GM21526 (cell line): ENCODE data around the gene S100A7A.
"Not testable (repeated sequence)": the region's sequence is repeated elsewhere in the genome, so short reads cannot be mapped to it uniquely, and the experiment has no call there.

Experiments
- ATAC-seq: cut with Tn5 transposase; IDR thresholded peaks from one replicate; pipeline ENCODE4 v1.9.1; 2021; ENCODE audit warnings: moderate library complexity; ENCODE audit not compliant: unreplicated experiment, low FRiP score

The S100A7A gene

GRCh38 chr1:153447498-153448170 is 31.3 kb downstream of the S100A7A start:
- no peak for ATAC-seq

DNA sequence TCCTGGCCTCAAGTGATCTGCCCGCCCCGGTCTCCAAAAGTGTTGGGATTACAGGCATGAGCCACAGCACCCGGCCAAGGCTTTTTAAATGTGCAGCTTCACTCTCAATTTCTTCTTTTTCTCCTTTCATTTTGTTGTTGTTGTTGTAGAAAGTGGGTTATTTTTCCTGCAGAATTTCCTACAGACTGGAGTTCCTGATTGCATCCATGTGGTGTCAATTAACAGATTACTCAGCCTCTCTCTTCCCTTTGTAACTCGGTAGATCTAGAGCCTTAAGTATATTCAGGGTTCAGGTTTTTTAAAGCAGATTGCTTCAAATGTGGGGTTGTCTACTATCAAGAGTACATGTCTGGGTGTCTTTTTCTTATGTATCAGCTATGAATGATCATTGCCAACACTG is 32.5 kb downstream of the S100A7A start:
- ATAC-seq = not testable (repeated sequence)

DNA sequence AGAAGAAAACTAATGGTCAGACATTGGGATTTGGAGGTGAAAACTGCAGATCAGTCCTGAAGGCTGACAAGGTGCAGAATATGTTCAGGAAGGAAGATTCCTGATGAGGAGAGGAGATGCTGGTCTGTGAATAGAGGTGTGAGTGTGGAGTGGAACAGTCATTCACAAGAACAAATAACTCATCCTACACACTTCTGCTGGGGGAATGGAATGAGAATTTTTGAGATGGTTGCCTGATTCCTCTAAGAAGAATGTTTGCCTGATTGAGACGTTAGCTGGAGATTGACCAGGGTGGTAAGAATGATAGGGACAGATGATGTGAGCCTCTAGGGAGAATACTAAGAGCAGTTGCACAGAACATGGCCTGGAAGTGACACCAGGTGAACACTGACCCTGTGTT is 40.1 kb downstream of the S100A7A start:
- ATAC-seq = no peak

GRCh38 chr1:153459655-153460054 is 43.3 kb downstream of the S100A7A start:
- ATAC-seq = no peak

DNA sequence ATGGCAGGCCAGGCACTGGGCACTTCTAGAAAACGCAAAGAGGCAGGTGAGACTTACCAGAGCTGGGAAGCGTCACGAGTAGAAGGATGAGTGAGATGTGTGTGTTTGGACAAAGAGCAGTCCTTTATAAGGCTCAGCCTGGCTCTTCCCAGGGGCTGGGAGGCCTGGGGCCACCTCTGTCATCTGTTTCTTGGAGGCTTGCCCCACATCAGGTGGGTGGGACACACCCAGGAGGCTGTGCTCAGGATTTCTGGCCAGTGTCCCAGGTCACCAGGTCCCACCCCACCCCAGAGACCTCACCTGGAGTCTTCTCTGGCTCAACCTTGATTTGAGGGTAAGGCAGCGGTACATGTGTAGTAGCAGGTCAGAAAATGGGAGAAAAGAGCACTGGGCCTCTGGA is 44.2 kb downstream of the S100A7A start, which contains the start of gene S100A7:
TSS of gene S100A7 (minus strand) at position 101 of the 400 bp plus-strand sequence. CDS start 1,638 bp downstream, outside the sequence.
- ATAC-seq = no peak

DNA sequence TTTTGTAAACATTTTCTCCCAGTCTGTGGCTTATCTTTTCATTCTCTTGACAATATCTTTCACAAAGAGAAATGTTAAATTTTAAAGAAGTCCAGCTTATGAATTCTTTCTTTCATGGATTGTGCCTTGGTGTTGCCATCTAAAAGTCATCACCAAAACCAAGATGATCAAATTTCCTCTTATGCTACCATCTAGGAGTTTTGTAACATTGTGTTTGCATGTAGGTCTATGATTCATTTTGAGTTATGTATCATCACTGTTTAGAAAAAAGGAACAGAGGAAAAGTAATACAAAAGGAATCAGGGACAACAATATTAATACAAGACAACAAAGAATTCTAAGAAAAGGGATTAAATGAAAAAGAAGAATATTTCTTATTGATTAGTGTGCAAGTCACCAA is 46.4 kb downstream of the S100A7A start:
- not testable (repeated sequence) for ATAC-seq

- ATAC-seq = no peak
Observed at GRCh38 chr1:153465811-153466636, 49.7 kb downstream of the S100A7A start.

DNA sequence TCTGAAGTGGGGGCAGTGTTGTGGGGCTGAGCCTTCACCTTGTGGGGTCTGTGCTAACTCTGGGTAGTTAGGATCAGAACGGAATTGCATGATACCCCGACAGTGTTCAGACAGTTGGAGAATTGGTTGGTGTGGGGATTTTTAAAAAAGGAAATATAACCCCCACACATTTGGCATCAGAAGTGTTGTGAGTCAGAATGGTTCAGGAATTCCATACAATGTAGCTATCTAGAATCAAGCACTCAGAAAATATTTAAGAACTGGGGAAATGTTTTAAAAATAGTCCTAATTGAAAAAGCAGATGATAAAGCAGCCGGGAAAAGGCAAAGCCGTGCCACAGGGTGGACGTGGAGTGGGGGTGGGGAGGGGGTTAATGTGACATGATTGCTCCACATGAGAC is 50.6 kb downstream of the S100A7A start:
- no peak for ATAC-seq

DNA sequence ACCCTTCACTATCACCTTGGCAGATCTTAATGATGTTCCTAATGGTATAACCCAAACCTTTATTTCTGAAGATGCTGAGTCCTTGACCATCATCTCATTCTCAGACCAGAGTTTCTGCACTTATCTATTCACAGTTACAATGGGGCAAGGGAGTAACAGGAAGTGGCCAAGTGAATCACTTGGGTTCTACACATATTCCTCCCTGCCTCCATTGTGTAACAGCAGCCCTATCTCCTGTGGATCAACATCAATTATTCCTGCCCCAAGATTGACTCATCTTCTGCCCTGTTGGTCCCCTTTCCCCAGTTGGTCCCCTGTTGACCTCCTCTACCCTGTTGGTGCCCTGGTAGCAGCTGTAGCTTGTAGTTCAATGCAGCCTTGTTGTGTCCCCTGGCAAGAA is 54.4 kb downstream of the S100A7A start:
- ATAC-seq = no peak
